DOHH2 (cell line): Measurements from ENCODE around the gene BSN.

Experiments
- H3F3A ChIP-seq: fragments of 200-600 bp; sonication (generic), shearing (Covaris generic); 2 replicates; pipeline ENCODE4 v1.6.0; 2016; ENCODE audit warnings: antibody characterized with exemption, mild to moderate bottlenecking; ENCODE audit not compliant: control insufficient read depth, insufficient read depth
- H3K27ac ChIP-seq: fragments of 200-600 bp; sonication (generic); 2 replicates; pipeline ENCODE4 v1.5.1; 2014; ENCODE audit warnings: low read depth, mild to moderate bottlenecking, low read length, moderate library complexity
- H3K27me3 ChIP-seq: fragments of 200-600 bp; sonication (generic); 2 replicates; pipeline ENCODE4 v1.6.1; 2014; ENCODE audit warnings: mild to moderate bottlenecking, low read length, mixed read lengths; ENCODE audit not compliant: control insufficient read depth
- H3K36me3 ChIP-seq: fragments of 200-600 bp; sonication (generic); 2 replicates; pipeline ENCODE4 v1.6.1; 2014; ENCODE audit warnings: mild to moderate bottlenecking, low read length, moderate library complexity, mixed read lengths; ENCODE audit not compliant: control insufficient read depth
- H3K4me1 ChIP-seq: fragments of 200-600 bp; sonication (generic); 2 replicates; pipeline ENCODE4 v1.6.1; 2014; ENCODE audit warnings: mild to moderate bottlenecking, low read length, mixed read lengths; ENCODE audit not compliant: control insufficient read depth
- H3K4me2 ChIP-seq: fragments of 200-600 bp; sonication (generic); 2 replicates; pipeline ENCODE4 v1.6.0; 2014; ENCODE audit warnings: mild to moderate bottlenecking, low read length, moderate library complexity
- H3K4me3 ChIP-seq: fragments of 200-600 bp; sonication (generic); 2 replicates; pipeline ENCODE4 v1.5.1; 2014; ENCODE audit warnings: mild to moderate bottlenecking, low read length, mixed read lengths
- H3K79me2 ChIP-seq: fragments of 200-600 bp; sonication (generic); 2 replicates; pipeline ENCODE4 v1.6.1; 2014; ENCODE audit warnings: mild to moderate bottlenecking, low read length, mixed read lengths; ENCODE audit not compliant: control insufficient read depth
- H3K9me2 ChIP-seq: fragments of 200-600 bp; sonication (generic); replicated peaks from 2 replicates; pipeline ENCODE4 v1.6.1; 2014; ENCODE audit warnings: mild to moderate bottlenecking, low read length, mixed read lengths; ENCODE audit not compliant: control insufficient read depth
- H3K9me3 ChIP-seq: fragments of 200-600 bp; sonication (generic); 2 replicates; pipeline ENCODE4 v1.6.1; 2014; ENCODE audit warnings: antibody characterized with exemption, low read length, mixed read lengths; ENCODE audit not compliant: control insufficient read depth, insufficient read depth
- H4K20me1 ChIP-seq: fragments of 200-600 bp; sonication (generic); 2 replicates; pipeline ENCODE4 v1.6.0; 2014; ENCODE audit warnings: low read depth, mild to moderate bottlenecking, antibody characterized with exemption, low read length, moderate library complexity; ENCODE audit not compliant: control insufficient read depth, insufficient read depth
- EZH2phosphoT487 ChIP-seq: fragments of 200-600 bp; sonication (generic); IDR thresholded peaks from 2 replicates; pipeline ENCODE4 v1.6.1; 2017; ENCODE audit warnings: borderline replicate concordance, mild to moderate bottlenecking, antibody characterized with exemption, low read length, moderate library complexity, mixed read lengths
- TF ChIP-seq, protein P1 (sequence below): fragments of 200-600 bp; sonication (generic); IDR thresholded peaks from one replicate; pipeline ENCODE4 v1.5.1; 2014; ENCODE audit warnings: antibody characterized with exemption, mild to moderate bottlenecking, low read depth, low read length; ENCODE audit not compliant: poor library complexity, severe bottlenecking

The BSN gene

DNA sequence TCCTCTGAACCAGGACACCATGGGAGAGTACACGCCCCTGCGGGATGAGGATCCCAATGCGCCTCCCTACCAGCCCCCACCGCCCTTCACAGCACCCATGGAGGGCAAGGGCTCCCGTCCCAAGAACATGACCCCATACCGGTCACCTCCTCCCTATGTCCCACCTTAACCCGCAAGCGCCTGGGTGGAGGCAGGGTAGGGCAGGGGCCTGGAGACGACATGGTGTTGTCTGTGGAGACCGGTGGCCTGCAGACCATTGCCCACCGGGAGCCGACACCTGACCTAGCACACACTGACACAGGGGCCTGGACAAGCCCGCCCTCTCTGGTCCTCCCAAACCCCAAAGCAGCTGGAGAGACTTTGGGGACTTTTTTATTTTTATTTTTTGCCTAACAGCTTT, 21.2 kb upstream of the BSN start:
- no peak for TF ChIP-seq EZH2phosphoT487
- TF ChIP-seq, protein P1, sequence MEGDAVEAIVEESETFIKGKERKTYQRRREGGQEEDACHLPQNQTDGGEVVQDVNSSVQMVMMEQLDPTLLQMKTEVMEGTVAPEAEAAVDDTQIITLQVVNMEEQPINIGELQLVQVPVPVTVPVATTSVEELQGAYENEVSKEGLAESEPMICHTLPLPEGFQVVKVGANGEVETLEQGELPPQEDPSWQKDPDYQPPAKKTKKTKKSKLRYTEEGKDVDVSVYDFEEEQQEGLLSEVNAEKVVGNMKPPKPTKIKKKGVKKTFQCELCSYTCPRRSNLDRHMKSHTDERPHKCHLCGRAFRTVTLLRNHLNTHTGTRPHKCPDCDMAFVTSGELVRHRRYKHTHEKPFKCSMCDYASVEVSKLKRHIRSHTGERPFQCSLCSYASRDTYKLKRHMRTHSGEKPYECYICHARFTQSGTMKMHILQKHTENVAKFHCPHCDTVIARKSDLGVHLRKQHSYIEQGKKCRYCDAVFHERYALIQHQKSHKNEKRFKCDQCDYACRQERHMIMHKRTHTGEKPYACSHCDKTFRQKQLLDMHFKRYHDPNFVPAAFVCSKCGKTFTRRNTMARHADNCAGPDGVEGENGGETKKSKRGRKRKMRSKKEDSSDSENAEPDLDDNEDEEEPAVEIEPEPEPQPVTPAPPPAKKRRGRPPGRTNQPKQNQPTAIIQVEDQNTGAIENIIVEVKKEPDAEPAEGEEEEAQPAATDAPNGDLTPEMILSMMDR, result no peak
- no peaks in the 10 kb centered on the region for H3F3A ChIP-seq
- peaks cover 26% of the 10 kb centered on the region for H3K36me3 ChIP-seq
- no peaks in the 10 kb centered on the region for H3K9me3 ChIP-seq
- peaks cover 10% of the 10 kb centered on the region for H3K4me1 ChIP-seq
- H3K9me2 ChIP-seq, result no peaks in the 10 kb centered on the region
- no peak overlapping the region for H3K27ac ChIP-seq
- H4K20me1 ChIP-seq, result no peaks in the 10 kb centered on the region
- H3K4me2 ChIP-seq, result no peak overlapping the region
- no peak overlapping the region for H3K4me3 ChIP-seq
- H3K79me2 ChIP-seq, result no peaks in the 10 kb centered on the region
- no peaks in the 10 kb centered on the region for H3K27me3 ChIP-seq

DNA sequence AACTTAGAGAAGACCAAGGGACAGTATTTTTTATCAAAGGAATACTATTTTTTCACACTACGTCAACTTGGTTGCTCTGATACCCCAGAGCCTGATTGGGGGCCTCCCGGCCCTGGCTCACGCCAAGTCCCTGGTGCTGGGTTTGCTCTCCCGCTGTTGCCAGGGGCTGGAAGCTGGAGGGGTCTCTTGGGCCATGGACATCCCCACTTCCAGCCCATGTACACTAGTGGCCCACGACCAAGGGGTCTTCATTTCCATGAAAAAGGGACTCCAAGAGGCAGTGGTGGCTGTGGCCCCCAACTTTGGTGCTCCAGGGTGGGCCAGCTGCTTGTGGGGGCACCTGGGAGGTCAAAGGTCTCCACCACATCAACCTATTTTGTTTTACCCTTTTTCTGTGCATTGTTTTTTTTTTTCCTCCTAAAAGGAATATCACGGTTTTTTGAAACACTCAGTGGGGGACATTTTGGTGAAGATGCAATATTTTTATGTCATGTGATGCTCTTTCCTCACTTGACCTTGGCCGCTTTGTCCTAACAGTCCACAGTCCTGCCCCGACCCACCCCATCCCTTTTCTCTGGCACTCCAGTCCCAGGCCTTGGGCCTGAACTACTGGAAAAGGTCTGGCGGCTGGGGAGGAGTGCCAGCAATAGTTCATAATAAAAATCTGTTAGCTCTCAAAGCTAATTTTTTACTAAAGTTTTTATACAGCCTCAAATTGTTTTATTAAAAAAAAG, 20.3 kb upstream of the BSN start:
- Histone ChIP-seq H3K27me3 (no peaks in the 10 kb centered on the region), H3F3A (no peaks in the 10 kb centered on the region), H3K4me3 (no peak overlapping the region), H4K20me1 (no peaks in the 10 kb centered on the region), H3K27ac (no peak overlapping the region), H3K4me2 (no peak overlapping the region), H3K36me3 (peaks cover 26% of the 10 kb centered on the region), H3K9me3 (no peaks in the 10 kb centered on the region), H3K9me2 (no peaks in the 10 kb centered on the region), H3K79me2 (no peaks in the 10 kb centered on the region), H3K4me1 (peaks cover 10% of the 10 kb centered on the region)
- no peak for TF ChIP-seq EZH2phosphoT487
- TF ChIP-seq, protein P1, result no peak

DNA sequence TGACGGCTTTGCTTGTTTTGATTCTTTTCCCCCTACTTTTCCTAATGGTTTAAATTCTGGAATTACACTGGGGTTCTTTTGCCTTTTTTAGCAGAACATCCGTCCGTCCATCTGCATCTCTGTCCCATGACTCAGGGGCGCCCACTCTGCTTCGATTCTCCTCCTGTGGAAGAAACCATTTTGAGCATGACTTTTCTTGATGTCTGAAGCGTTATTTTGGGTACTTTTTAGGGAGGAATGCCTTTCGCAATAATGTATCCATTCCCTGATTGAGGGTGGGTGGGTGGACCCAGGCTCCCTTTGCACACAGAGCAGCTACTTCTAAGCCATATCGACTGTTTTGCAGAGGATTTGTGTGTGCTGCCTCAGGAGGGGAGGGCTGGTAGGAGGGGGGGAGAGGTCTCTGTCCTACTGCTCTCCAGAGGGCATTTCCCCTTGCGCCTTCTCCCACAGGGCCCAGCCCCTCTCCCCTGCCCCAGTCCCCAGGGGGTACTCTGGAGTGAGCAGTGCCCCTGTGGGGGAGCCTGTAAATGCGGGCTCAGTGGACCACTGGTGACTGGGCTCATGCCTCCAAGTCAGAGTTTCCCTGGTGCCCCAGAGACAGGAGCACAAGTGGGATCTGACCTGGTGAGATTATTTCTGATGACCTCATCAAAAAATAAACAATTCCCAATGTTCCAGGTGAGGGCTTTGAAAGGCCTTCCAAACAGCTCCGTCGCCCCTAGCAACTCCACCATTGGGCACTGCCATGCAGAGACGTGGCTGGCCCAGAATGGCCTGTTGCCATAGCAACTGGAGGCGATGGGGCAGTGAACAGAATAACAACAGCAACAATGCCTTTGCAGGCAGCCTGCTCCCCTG, 19.5 kb upstream of the BSN start:
- Histone ChIP-seq H3K36me3 (peaks cover 26% of the 10 kb centered on the region), H3K4me2 (no peak overlapping the region), H3K4me3 (no peak overlapping the region), H3K27ac (no peak overlapping the region), H4K20me1 (no peaks in the 10 kb centered on the region), H3K27me3 (no peaks in the 10 kb centered on the region), H3K9me2 (no peaks in the 10 kb centered on the region), H3K9me3 (no peaks in the 10 kb centered on the region), H3K79me2 (no peaks in the 10 kb centered on the region), H3K4me1 (peaks cover 13% of the 10 kb centered on the region), H3F3A (no peaks in the 10 kb centered on the region)
- no peak for TF ChIP-seq EZH2phosphoT487
- TF ChIP-seq, protein P1, result no peak
